D721Med (cell line): Measurements from ENCODE around the gene PTPN13.

Source experiments
- DNase-seq: peaks from one replicate; pipeline ENCODE4 v3.0.0; 2011; ENCODE audit warnings: low spot score; ENCODE audit not compliant: insufficient read length
- FAIRE-seq: peaks from 2 replicates; lab custom pipeline; 2011; peaks lifted over from hg19 to GRCh38; lab: Jason Lieb, UNC
- CTCF ChIP-seq: IDR thresholded peaks from 2 replicates; pipeline ENCODE4 v1.5.1; 2012; ENCODE audit warnings: mild to moderate bottlenecking, control low read depth; ENCODE audit not compliant: insufficient read depth; ENCODE audit errors: missing control alignments

Gene PTPN13

GRCh38 chr4:86593688-86594558 lies at the start of gene PTPN13:
TSS of gene PTPN13 (plus strand) at chr4:86594315. CDS start at chr4:86635257, 40,942 bp downstream.
- FAIRE-seq (no peak), DNase-seq (peak; percentile 61)
- TF ChIP-seq CTCF: no peak

GRCh38 chr4:86547140-86547539 lies 47.0 kb upstream of the PTPN13 start:
- FAIRE-seq (no peak), DNase-seq (no peak)
- no peak for TF ChIP-seq CTCF

GRCh38 chr4:86549163-86549788 lies 44.8 kb upstream of the PTPN13 start:
- no peak for TF ChIP-seq CTCF
- FAIRE-seq (no peak), DNase-seq (no peak)

- no peak for TF ChIP-seq CTCF
- no peak for FAIRE-seq
- no peak for DNase-seq
Measured at GRCh38 chr4:86551387-86551786, 42.7 kb upstream of the PTPN13 start.

GRCh38 chr4:86554646-86555045 lies 39.5 kb upstream of the PTPN13 start:
- no peak for FAIRE-seq
- no peak for DNase-seq
- TF ChIP-seq CTCF: no peak

- FAIRE-seq (no peak), DNase-seq (no peak)
- TF ChIP-seq CTCF: no peak
Measured at GRCh38 chr4:86556791-86557415, 37.2 kb upstream of the PTPN13 start.
